Smooth muscle cell (in vitro differentiated cells): ENCODE results near the gene S1PR2. TPM values are rescaled to one million over a fixed set of nuclear protein-coding genes. Genes with fewer than 3 reads are reported as not detected.

Experiments
- DNase-seq: peaks from one replicate; lab custom pipeline; 2025; ENCODE audit not compliant: unreplicated experiment; lab: John Stamatoyannopoulos, UW
- H2AFZ ChIP-seq: fragments of 200-600 bp; sonication (generic); 2 replicates; pipeline ENCODE4 v1.6.0; 2016; ENCODE audit warnings: antibody characterized with exemption, low read depth, mild to moderate bottlenecking
- H3F3A ChIP-seq: fragments of 200-600 bp; sonication (generic); 2 replicates; pipeline ENCODE4 v1.6.0; 2017; ENCODE audit warnings: antibody characterized with exemption, low read depth
- H3K27ac ChIP-seq: fragments of 200-600 bp; sonication (generic); 2 replicates; pipeline ENCODE4 v1.5.1; 2016; ENCODE audit warnings: low read depth, mild to moderate bottlenecking
- H3K27me3 ChIP-seq: fragments of 200-600 bp; sonication (generic); 2 replicates; pipeline ENCODE4 v1.6.1; 2016; ENCODE audit warnings: low read depth, mild to moderate bottlenecking
- H3K36me3 ChIP-seq: fragments of 200-600 bp; sonication (generic); 2 replicates; pipeline ENCODE4 v1.5.1; 2016; ENCODE audit warnings: low read depth
- H3K4me1 ChIP-seq: fragments of 200-600 bp; sonication (generic); 2 replicates; pipeline ENCODE4 v1.5.1; 2016; ENCODE audit warnings: low read depth
- H3K4me2 ChIP-seq: fragments of 200-600 bp; sonication (generic); 2 replicates; pipeline ENCODE4 v1.6.0; 2016; ENCODE audit warnings: mild to moderate bottlenecking
- H3K4me3 ChIP-seq: fragments of 200-600 bp; sonication (generic); 2 replicates; pipeline ENCODE4 v1.5.1; 2016; ENCODE audit warnings: mild to moderate bottlenecking
- H3K79me2 ChIP-seq: fragments of 200-600 bp; sonication (generic); 2 replicates; pipeline ENCODE4 v1.6.0; 2016; ENCODE audit warnings: low read depth, mild to moderate bottlenecking
- H3K9ac ChIP-seq: fragments of 200-600 bp; sonication (generic); 2 replicates; pipeline ENCODE4 v1.6.0; 2016; ENCODE audit warnings: low read depth
- H3K9me3 ChIP-seq: fragments of 200-600 bp; sonication (generic); replicated peaks from 2 replicates; pipeline ENCODE4 v1.5.1; 2016; ENCODE audit warnings: low read depth
- H4K20me1 ChIP-seq: fragments of 200-600 bp; sonication (generic); 2 replicates; pipeline ENCODE4 v1.6.0; 2016; ENCODE audit warnings: low read depth
- WGBS: methylation state at CpG from one replicate; pipeline ENCODE4 v1.1.7; 2016; ENCODE audit warnings: low lambda C conversion rate; 5-methylcytosine and 5-hydroxymethylcytosine counted together
- polyA plus RNA-seq: library from polyadenylated mRNA; unstranded; fragments of >200 nt; fragmentation: Nextera tagmentation; extraction: Ambion mirVana; gene quantifications from 2 replicates; pipeline ENCODE4 v1.2.1, GENCODE V29; 2016
- total RNA-seq: library from RNA; depleted of rRNA; stranded (reverse); fragments of >200 nt; gene quantifications from 2 replicates; pipeline ENCODE4 v1.2.3, GENCODE V29; 2014
- TF ChIP-seq, protein P1 (sequence below): fragments of 200-600 bp; sonication (generic); IDR thresholded peaks from 2 replicates; pipeline ENCODE4 v1.5.1; 2017; ENCODE audit warnings: borderline replicate concordance, mild to moderate bottlenecking, antibody characterized with exemption; ENCODE audit not compliant: insufficient read depth, poor library complexity, severe bottlenecking

The S1PR2 gene
- total and polyA plus RNA-seq, 2 experiments from 2014 or later, result 6.5 to 9.8 TPM

DNA sequence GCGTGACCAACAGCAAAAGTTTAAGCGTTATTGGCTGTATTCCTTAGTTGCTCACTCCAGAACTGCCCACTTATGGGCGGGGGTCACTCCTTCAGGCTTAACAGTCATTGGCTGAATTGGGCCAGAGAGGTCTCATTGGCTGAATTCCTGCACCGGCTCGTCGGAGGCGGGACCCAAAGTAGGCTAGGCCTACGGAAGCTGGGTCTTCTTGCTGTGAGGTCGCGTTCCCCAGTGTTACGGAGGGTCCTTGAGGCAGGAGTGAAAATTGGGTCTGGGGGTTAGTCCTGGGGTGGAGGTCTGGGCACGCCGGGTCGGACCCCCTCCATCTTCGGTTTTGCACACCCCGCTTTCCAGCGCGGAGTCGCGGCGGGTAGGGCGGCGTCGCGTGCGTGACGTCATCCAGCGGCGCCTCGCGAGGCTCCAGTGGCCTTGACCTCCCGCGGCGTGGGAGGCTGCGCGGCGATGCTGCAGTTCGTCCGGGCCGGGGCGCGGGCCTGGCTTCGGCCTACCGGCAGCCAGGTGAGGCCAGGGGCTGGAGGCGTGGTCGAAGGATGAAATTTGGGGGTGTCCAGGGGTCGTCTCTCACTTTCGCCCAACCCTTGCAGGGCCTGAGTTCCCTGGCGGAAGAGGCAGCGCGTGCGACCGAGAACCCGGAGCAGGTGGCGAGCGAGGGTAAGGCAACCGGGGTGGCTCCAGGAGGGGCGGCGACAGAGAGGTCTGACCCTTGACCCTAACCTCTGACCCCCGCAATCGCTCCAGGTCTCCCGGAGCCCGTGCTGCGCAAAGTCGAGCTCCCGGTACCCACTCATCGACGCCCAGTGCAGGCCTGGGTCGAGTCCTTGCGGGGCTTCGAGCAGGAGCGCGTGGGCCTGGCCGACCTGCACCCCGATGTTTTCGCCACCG lies 20.9 kb upstream of the S1PR2 start, which contains the start of gene MRPL4:
MRPL4 (plus strand) TSS at position 423 of the 903 bp plus-strand sequence; CDS start at position 463, 40 bp downstream.
- under 1% methylated on average over 72 of the region's 77 CpGs for whole genome bisulfite sequencing
- Histone ChIP-seq H2AFZ (peak within 1 kb of the TSS; percentile 92), H4K20me1 (no peaks in the 10 kb centered on the region), H3K9ac (peak within 1 kb of the TSS; percentile 82), H3F3A (no peaks in the 10 kb centered on the region), H3K27me3 (no peaks in the 10 kb centered on the region), H3K9me3 (no peaks in the 10 kb centered on the region), H3K36me3 (no peaks in the 10 kb centered on the region), H3K4me1 (peaks cover 7% of the 10 kb centered on the region), H3K4me3 (peak within 1 kb of the TSS; percentile 87), H3K79me2 (peaks cover 10% of the 10 kb centered on the region), H3K27ac (no peak within 1 kb of the TSS), H3K4me2 (peak within 1 kb of the TSS; percentile 93)
- TF ChIP-seq, protein P1, sequence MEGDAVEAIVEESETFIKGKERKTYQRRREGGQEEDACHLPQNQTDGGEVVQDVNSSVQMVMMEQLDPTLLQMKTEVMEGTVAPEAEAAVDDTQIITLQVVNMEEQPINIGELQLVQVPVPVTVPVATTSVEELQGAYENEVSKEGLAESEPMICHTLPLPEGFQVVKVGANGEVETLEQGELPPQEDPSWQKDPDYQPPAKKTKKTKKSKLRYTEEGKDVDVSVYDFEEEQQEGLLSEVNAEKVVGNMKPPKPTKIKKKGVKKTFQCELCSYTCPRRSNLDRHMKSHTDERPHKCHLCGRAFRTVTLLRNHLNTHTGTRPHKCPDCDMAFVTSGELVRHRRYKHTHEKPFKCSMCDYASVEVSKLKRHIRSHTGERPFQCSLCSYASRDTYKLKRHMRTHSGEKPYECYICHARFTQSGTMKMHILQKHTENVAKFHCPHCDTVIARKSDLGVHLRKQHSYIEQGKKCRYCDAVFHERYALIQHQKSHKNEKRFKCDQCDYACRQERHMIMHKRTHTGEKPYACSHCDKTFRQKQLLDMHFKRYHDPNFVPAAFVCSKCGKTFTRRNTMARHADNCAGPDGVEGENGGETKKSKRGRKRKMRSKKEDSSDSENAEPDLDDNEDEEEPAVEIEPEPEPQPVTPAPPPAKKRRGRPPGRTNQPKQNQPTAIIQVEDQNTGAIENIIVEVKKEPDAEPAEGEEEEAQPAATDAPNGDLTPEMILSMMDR, result no peak
- DNase-seq, result peak; percentile 99

DNA sequence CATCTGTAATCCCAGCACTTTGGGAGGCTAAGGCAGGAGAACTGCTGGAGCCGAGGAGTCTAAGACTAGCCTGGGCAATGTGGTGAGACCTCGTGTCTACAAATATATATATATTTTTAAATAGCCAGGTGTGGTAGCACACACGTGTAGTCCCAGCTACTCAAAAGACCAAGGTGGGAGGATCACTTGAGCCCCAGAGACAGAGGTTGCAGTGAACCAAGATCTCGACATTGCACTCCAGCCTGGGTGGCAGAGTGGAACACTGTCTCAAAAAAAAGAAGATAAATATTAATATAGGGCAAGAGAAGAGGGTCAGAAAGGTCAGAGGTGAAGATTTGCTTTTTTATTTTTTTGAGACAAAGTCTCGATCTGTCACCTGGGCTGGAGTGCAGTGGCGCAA lies 15.4 kb upstream of the S1PR2 start:
- H3K36me3 ChIP-seq, result no peaks in the 10 kb centered on the region
- no peak overlapping the region for H3K4me2 ChIP-seq
- H3K9ac ChIP-seq, result no peak overlapping the region
- no peak for DNase-seq
- 95% methylated on average over 6 of the region's 6 CpGs for WGBS
- H4K20me1 ChIP-seq, result no peaks in the 10 kb centered on the region
- no peak overlapping the region for H2AFZ ChIP-seq
- TF ChIP-seq, protein P1, result no peak
- no peaks in the 10 kb centered on the region for H3F3A ChIP-seq
- H3K27me3 ChIP-seq, result no peaks in the 10 kb centered on the region
- H3K79me2 ChIP-seq, result no peaks in the 10 kb centered on the region
- no peaks in the 10 kb centered on the region for H3K9me3 ChIP-seq
- H3K4me1 ChIP-seq, result no peaks in the 10 kb centered on the region
- H3K4me3 ChIP-seq, result no peak overlapping the region
- H3K27ac ChIP-seq, result no peak overlapping the region

DNA sequence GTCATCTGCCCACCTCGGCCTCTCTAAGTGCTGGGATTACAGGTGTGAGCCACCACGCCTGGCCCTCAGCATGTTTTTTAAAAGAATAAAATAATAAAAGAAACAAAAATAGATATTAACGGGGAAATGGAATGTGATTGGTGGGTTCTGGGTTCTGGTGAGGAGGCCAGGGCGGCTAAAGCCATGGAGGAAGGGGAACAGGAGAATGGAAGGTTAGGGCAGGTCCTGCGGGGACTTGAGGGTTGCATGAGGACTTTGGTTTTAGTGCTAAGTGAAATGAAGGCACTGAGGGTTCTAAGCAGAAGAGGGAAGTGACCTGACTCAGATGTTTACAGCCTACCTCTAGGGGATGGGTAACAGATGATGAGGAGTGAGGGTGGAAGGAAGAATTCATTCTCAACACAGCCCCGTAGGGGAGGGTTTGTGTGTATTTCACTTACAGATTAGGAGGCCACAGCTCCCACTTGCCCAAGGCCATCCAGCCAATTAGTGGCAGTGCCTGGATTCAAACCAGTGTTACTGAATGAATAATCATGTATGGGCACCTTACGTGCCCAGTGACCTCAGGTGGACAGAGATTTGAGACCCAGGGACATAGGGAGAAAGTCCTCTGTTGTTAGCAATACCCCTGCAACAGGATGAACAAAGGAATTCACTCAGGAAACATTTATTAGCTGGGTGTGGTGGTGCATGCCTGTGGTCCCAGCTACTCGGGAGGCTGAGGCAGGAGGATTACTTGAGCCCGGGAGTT lies 14.2 kb upstream of the S1PR2 start:
- H3K9ac ChIP-seq, result no peak overlapping the region
- no peaks in the 10 kb centered on the region for H3K9me3 ChIP-seq
- H4K20me1 ChIP-seq, result no peaks in the 10 kb centered on the region
- H3K4me1 ChIP-seq, result no peaks in the 10 kb centered on the region
- H3K79me2 ChIP-seq, result no peaks in the 10 kb centered on the region
- no peaks in the 10 kb centered on the region for H3F3A ChIP-seq
- H3K36me3 ChIP-seq, result no peaks in the 10 kb centered on the region
- H3K27ac ChIP-seq, result no peak overlapping the region
- DNase-seq, result no peak
- no peak overlapping the region for H2AFZ ChIP-seq
- no peak overlapping the region for H3K4me2 ChIP-seq
- WGBS, result 86% methylated on average over 9 of the region's 9 CpGs
- H3K4me3 ChIP-seq, result no peak overlapping the region
- TF ChIP-seq, protein P1, result no peak
- H3K27me3 ChIP-seq, result no peaks in the 10 kb centered on the region
